B cell (primary cell): ENCODE results near the gene GGA2. TPM values are rescaled to one million over a fixed set of nuclear protein-coding genes. Genes with fewer than 3 reads are reported as not detected.
A peak's percentile ranks its signal among the peaks of the same experiment; 100 is the strongest.

Source experiments
- ATAC-seq: fragments of 200-7000 bp; cut with Tn5 transposase; one replicate; pipeline ENCODE4 v1.10.0; 2021; ENCODE audit warnings: low read depth, mild to moderate bottlenecking, moderate number of reproducible peaks, moderate library complexity
- CTCF ChIA-PET: fragments of 350-600 bp; sonication (Branson Sonifier 250); formaldehyde crosslinking; loops from one replicate; lab custom pipeline; 2021; ENCODE audit warnings: antibody characterized with exemption, inconsistent platforms; lab: Charles Lee
- POLR2A ChIA-PET: fragments of 350-600 bp; sonication (Branson Sonifier 250); formaldehyde crosslinking; loops from one replicate; lab custom pipeline; 2021; ENCODE audit warnings: antibody characterized with exemption; lab: Charles Lee
- DNase-seq: peaks from one replicate; pipeline ENCODE4 v3.0.0; 2013
- H2AFZ ChIP-seq: 2 replicates; pipeline ENCODE4 v1.6.1; 2012; ENCODE audit warnings: mild to moderate bottlenecking, low read depth, low read length; ENCODE audit not compliant: insufficient read depth, poor library complexity, severe bottlenecking
- H3K27ac ChIP-seq, 2 donors: 1 replicate in 1 of 2; 2 replicates in 1 of 2; pipeline ENCODE4 v1.5.1; 2012 to 2013; ENCODE audit warnings: low read length in 2 of 2, mild to moderate bottlenecking in 2 of 2, moderate library complexity in 1 of 2
- H3K27me3 ChIP-seq, 4 experiments: fragments of 200-600 bp in 1 of 4; sonication (generic) in 1 of 4; replicated peaks in 1 of 4; 1 replicate in 2 of 4; 2 replicates in 2 of 4; pipeline versions ENCODE4 v1.6.1 to v1.7.0; 2013 to 2016; ENCODE audit warnings: low read length in 3 of 4, mild to moderate bottlenecking in 2 of 4, mixed read lengths in 1 of 4, moderate library complexity in 1 of 4; ENCODE audit not compliant: insufficient read depth in 4 of 4, control insufficient read depth in 3 of 4; ENCODE audit errors: control extremely low read depth in 1 of 4
- H3K36me3 ChIP-seq, 2 experiments: replicated peaks in 1 of 2; 1 replicate in 1 of 2; 2 replicates in 1 of 2; pipeline versions ENCODE4 v1.6.1 to v1.7.1; 2013; ENCODE audit warnings: low read length in 1 of 2; ENCODE audit not compliant: insufficient read depth in 2 of 2, control insufficient read depth in 1 of 2; ENCODE audit errors: control extremely low read depth in 1 of 2, extremely low read depth in 1 of 2
- H3K4me1 ChIP-seq, 2 donors: fragments of 200-600 bp in 1 of 2; sonication (generic) in 1 of 2; 1 replicate in 1 of 2; 2 replicates in 1 of 2; pipeline versions ENCODE4 v1.5.1 to v1.6.1; 2013 to 2017; ENCODE audit warnings: low read length in 2 of 2; ENCODE audit not compliant: control insufficient read depth in 2 of 2, insufficient read depth in 2 of 2
- H3K4me2 ChIP-seq: replicated peaks from 2 replicates; pipeline ENCODE3; 2012; ENCODE audit warnings: mild to moderate bottlenecking, low read depth, low read length; ENCODE audit not compliant: poor library complexity, severe bottlenecking
- H3K4me3 ChIP-seq, 5 experiments: fragments of 200-600 bp in 1 of 5; sonication (generic) in 1 of 5; 1 replicate in 3 of 5; 2 replicates in 2 of 5; pipeline versions ENCODE4 v1.5.1 to v1.7.0; 2011 to 2016; ENCODE audit warnings: low read length in 4 of 5, mild to moderate bottlenecking in 4 of 5, low read depth in 2 of 5, control low read depth in 1 of 5, moderate library complexity in 1 of 5; ENCODE audit not compliant: insufficient read depth in 1 of 5; ENCODE audit errors: control extremely low read depth in 1 of 5, extremely low read depth in 1 of 5
- H3K79me2 ChIP-seq: fragments of 200-600 bp; sonication (generic); one replicate; pipeline ENCODE4 v1.6.0; 2016; ENCODE audit warnings: low read length; ENCODE audit not compliant: control insufficient read depth, insufficient read depth
- H3K9ac ChIP-seq: fragments of 200-600 bp; sonication (generic); 2 replicates; pipeline ENCODE4 v1.6.1; 2017; ENCODE audit warnings: mild to moderate bottlenecking, low read length, moderate library complexity
- H3K9me3 ChIP-seq, 3 donors: one replicate each; pipeline versions ENCODE4 v1.6.1 to v1.7.1; 2013; ENCODE audit warnings: low read length in 2 of 3; ENCODE audit not compliant: control insufficient read depth in 2 of 3, insufficient read depth in 1 of 3; ENCODE audit errors: control extremely low read depth in 1 of 3
- H4K20me1 ChIP-seq: 2 replicates; pipeline ENCODE4 v1.6.0; 2012; ENCODE audit warnings: mild to moderate bottlenecking, low read length; ENCODE audit not compliant: insufficient read depth, control insufficient read depth, poor library complexity, severe bottlenecking
- H3K27ac Mint-ChIP-seq: one replicate; pipeline ENCODE4 v1.8.0; 2021; ENCODE audit warnings: mixed read lengths
- H3K27me3 Mint-ChIP-seq: one replicate; pipeline ENCODE4 v1.8.0; 2021; ENCODE audit warnings: mixed read lengths
- H3K4me1 Mint-ChIP-seq: one replicate; pipeline ENCODE4 v1.8.0; 2021; ENCODE audit warnings: mixed read lengths
- H3K4me3 Mint-ChIP-seq: one replicate; pipeline ENCODE4 v1.8.0; 2021; ENCODE audit warnings: mixed read lengths
- H3K9me3 Mint-ChIP-seq: one replicate; pipeline ENCODE4 v1.8.0; 2022; ENCODE audit warnings: mixed read lengths; ENCODE audit not compliant: insufficient read depth
- CTCF ChIP-seq: fragments of 200-600 bp; IDR thresholded peaks from one replicate; pipeline ENCODE4 v1.8.0; 2022; ENCODE audit warnings: antibody characterized with exemption, mild to moderate bottlenecking
- EZH2 ChIP-seq: IDR thresholded peaks from 2 replicates; pipeline ENCODE4 v1.6.1; 2012; ENCODE audit warnings: borderline replicate concordance, low read depth, mild to moderate bottlenecking, moderate library complexity, low read length; ENCODE audit not compliant: insufficient read depth, poor library complexity, severe bottlenecking
- WGBS: methylation state at CpG from one replicate; pipeline ENCODE4 v1.1.5; 2013; ENCODE audit warnings: missing lambda C conversion rate; ENCODE audit not compliant: insufficient coverage; 5-methylcytosine and 5-hydroxymethylcytosine counted together
- intact Hi-C: fragments of 100-400 bp; cut with micrococcal nuclease; formaldehyde crosslinking; loops from one replicate; pipeline ENCODE4 v1.10.0; 2022
- polyA plus RNA-seq: library from polyadenylated mRNA; depleted of rRNA; stranded (reverse); fragments of >200 nt; gene quantifications from 2 replicates; pipeline ENCODE4 v1.2.3, GENCODE V29; 2012
- total RNA-seq, 2 donors: library from RNA; stranded (reverse); fragments of 120-200 nt in 1 of 2; gene quantifications; 1 replicate in 1 of 2; 2 replicates in 1 of 2; pipeline versions ENCODE4 v1.2.3 to v1.2.4, GENCODE V29; 2013 to 2022

Gene GGA2
- total and polyA plus RNA-seq, 2 donors (not counting 1 experiment from before 2014, with no cell fraction given) = 227 to 832 TPM

GRCh38 chr16:23516366-23517137 is 6.3 kb upstream of the GGA2 start:
- peak overlapping the region; percentile 60 for H3K4me3 Mint-ChIP-seq
- H3K27ac ChIP-seq = peak overlapping the region; percentile 70 to 74

More at GRCh38 chr16:23516366-23517137, 6.3 kb upstream of the GGA2 start:
- no peak overlapping the region for H3K4me3 ChIP-seq
- H3K9ac ChIP-seq = no peak overlapping the region
- peaks cover 20% of the 10 kb centered on the region for H3K79me2 ChIP-seq
- ChIA-PET POLR2A (interaction anchor here (0.8 to 4.7 kb wide), 2 partner anchors 9 to 20 kb away, joined by 4 to 39 read pairs; no protein-coding TSS in a partner anchor), CTCF (interaction anchor here (2.0 kb wide), 1 partner anchor 10 kb away, joined by 8 read pairs; no protein-coding TSS in a partner anchor)
- H3K36me3 ChIP-seq = no peaks in the 10 kb centered on the region
- H4K20me1 ChIP-seq = no peaks in the 10 kb centered on the region
- H3K4me1 ChIP-seq = peaks cover 56 to 60% of the 10 kb centered on the region in 2 donors
- no peaks in the 10 kb centered on the region for H3K27me3 Mint-ChIP-seq
- no peaks in the 10 kb centered on the region for H3K27me3 ChIP-seq
- WGBS = 88% methylated on average over 1 of the region's 4 CpGs
- H3K4me1 Mint-ChIP-seq = peaks cover 67% of the 10 kb centered on the region
- intact Hi-C loops = loop anchor here (1.0 kb wide), 1 partner anchor 10 kb away; no protein-coding TSS in a partner anchor
- no peaks in the 10 kb centered on the region for H3K9me3 ChIP-seq
- H3K4me2 ChIP-seq = peak overlapping the region; percentile 68
- TF ChIP-seq EZH2 (no peak), CTCF (no peak)
- ATAC-seq = peak; percentile 91
- DNase-seq = peak; percentile 90
- no peaks in the 10 kb centered on the region for H3K9me3 Mint-ChIP-seq
- H3K27ac Mint-ChIP-seq = peak overlapping the region; percentile 76
- H2AFZ ChIP-seq = no peak overlapping the region
